A673 (cell line): ENCODE data around the gene MAML3. TPM values are rescaled to one million over a fixed set of nuclear protein-coding genes. Genes with fewer than 3 reads are reported as not detected.

Source experiments
- BruUV-seq: library from RNA; stranded (reverse); fragments of 400-500 nt; replicated peaks from 2 replicates; lab custom pipeline; 2021; lab: Mats Ljungman, UMichigan
- CTCF ChIA-PET: fragments of 300-600 bp; sonication (Branson Sonifier 250); formaldehyde crosslinking; loops from one replicate; lab custom pipeline; 2022; ENCODE audit warnings: antibody characterized with exemption; lab: Charles Lee
- POLR2A ChIA-PET: fragments of 300-600 bp; sonication (Branson Sonifier 250); formaldehyde crosslinking; loops from one replicate; lab custom pipeline; 2022; ENCODE audit warnings: antibody characterized with exemption; ENCODE audit not compliant: low non-redundant PET; lab: Charles Lee
- DNase-seq: peaks from one replicate; pipeline ENCODE4 v3.0.0-alpha.2; 2015; ENCODE audit warnings: low spot score
- H3K27ac ChIP-seq: fragments of 200-600 bp; sonication (generic); 2 replicates; pipeline ENCODE4 v1.5.1; 2016; ENCODE audit warnings: mixed run types, low read depth, mild to moderate bottlenecking, mixed read lengths, antibody characterized with exemption, low read length; ENCODE audit not compliant: poor library complexity, severe bottlenecking
- H3K27me3 ChIP-seq: fragments of 200-600 bp; sonication (generic); replicated peaks from 2 replicates; pipeline ENCODE4 v1.6.1; 2017; ENCODE audit warnings: mixed run types, low read depth, mild to moderate bottlenecking, mixed read lengths, antibody characterized with exemption, low read length; ENCODE audit not compliant: insufficient read depth, poor library complexity
- H3K36me3 ChIP-seq: fragments of 200-600 bp; sonication (generic); 2 replicates; pipeline ENCODE4 v1.6.1; 2016; ENCODE audit warnings: mixed run types, mild to moderate bottlenecking, mixed read lengths, antibody characterized with exemption, low read length; ENCODE audit not compliant: insufficient read depth, poor library complexity, severe bottlenecking
- H3K4me1 ChIP-seq: fragments of 200-600 bp; sonication (generic); 2 replicates; pipeline ENCODE4 v1.6.1; 2017; ENCODE audit warnings: mixed run types, mild to moderate bottlenecking, mixed read lengths, antibody characterized with exemption, low read length; ENCODE audit not compliant: insufficient read depth, poor library complexity, severe bottlenecking
- H3K4me3 ChIP-seq: fragments of 200-600 bp; sonication (generic); 2 replicates; pipeline ENCODE4 v1.5.1; 2016; ENCODE audit warnings: low read depth, mixed run types, mild to moderate bottlenecking, mixed read lengths, low read length; ENCODE audit not compliant: poor library complexity, severe bottlenecking
- H3K9me3 ChIP-seq: fragments of 200-600 bp; sonication (generic); 2 replicates; pipeline ENCODE4 v1.6.1; 2016; ENCODE audit warnings: mixed run types, low read depth, mild to moderate bottlenecking, mixed read lengths, antibody characterized with exemption, low read length; ENCODE audit not compliant: poor library complexity, severe bottlenecking
- CTCF ChIP-seq: fragments of 300-800, 200-600 bp; sonication (generic); conservative IDR thresholded peaks from 2 replicates; pipeline ENCODE4 v1.5.1; 2017; ENCODE audit warnings: low read depth, mild to moderate bottlenecking, antibody characterized with exemption, low read length, moderate library complexity, mixed read lengths
- EZH2 ChIP-seq: fragments of 200-600 bp; sonication (generic); IDR thresholded peaks from 2 replicates; pipeline ENCODE4 v1.6.1; 2017; ENCODE audit warnings: borderline replicate concordance, low read depth, mild to moderate bottlenecking, mixed read lengths, antibody characterized with exemption, low read length; ENCODE audit not compliant: poor library complexity, severe bottlenecking
- intact Hi-C: fragments of 100-400 bp; cut with micrococcal nuclease; formaldehyde crosslinking; loops from one replicate; pipeline ENCODE4 v1.10.0; 2022; ENCODE audit not compliant: unreplicated experiment
- total RNA-seq: library from RNA; stranded (reverse); gene quantifications from 2 replicates; pipeline ENCODE4 v1.2.3, GENCODE V29; 2021

The MAML3 gene
- total RNA-seq, 1 experiment from 2014 or later: 3.7 TPM

DNA sequence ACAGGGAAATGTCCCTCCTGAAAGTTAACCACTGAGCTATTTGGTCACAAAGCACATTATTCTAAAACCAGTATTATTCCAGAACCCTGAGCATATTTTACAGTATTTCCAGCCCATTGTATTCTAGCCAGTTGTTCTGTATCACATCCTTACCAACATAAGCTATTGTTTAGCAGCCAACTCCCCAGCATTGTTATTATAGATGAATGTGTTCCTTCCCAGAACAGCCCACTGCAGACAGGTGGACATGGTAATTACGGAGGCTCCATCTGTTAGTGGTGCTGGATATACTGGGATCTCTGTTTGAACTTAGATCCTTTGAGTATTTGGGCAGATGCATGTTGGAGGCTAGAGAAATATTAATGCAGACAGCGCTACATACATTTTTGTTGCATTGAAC lies 362.3 kb downstream of the MAML3 start:
- DNase-seq: no peak
- Histone ChIP-seq H3K9me3 (no peaks in the 10 kb centered on the region), H3K4me1 (peaks cover 16% of the 10 kb centered on the region), H3K36me3 (no peaks in the 10 kb centered on the region), H3K27me3 (no peaks in the 10 kb centered on the region), H3K27ac (no peak overlapping the region), H3K4me3 (no peak overlapping the region)
- ChIA-PET CTCF (no interaction called here), POLR2A (interaction anchor here (0.6 kb wide), 1 partner anchor 398 kb away, joined by 14 read pairs; no protein-coding TSS in a partner anchor)
- intact Hi-C loops: no loop called here
- no TSS peak for BruUV-seq
- TF ChIP-seq CTCF (no peak), EZH2 (no peak)

GRCh38 chr4:139790291-139790690 lies 363.7 kb downstream of the MAML3 start:
- no peak for DNase-seq
- ChIA-PET CTCF (no interaction called here), POLR2A (no interaction called here)
- no peak overlapping the region for H3K4me3 ChIP-seq
- TF ChIP-seq EZH2 (no peak), CTCF (no peak)
- no TSS peak for BruUV-seq
- intact Hi-C loops: no loop called here
- no peaks in the 10 kb centered on the region for H3K9me3 ChIP-seq
- no peaks in the 10 kb centered on the region for H3K27me3 ChIP-seq
- peaks cover 9% of the 10 kb centered on the region for H3K4me1 ChIP-seq
- no peaks in the 10 kb centered on the region for H3K36me3 ChIP-seq
- no peak overlapping the region for H3K27ac ChIP-seq

- intact Hi-C loops: no loop called here
- TF ChIP-seq CTCF (no peak), EZH2 (no peak)
- Histone ChIP-seq H3K36me3 (no peaks in the 10 kb centered on the region), H3K27ac (no peak overlapping the region), H3K4me3 (no peak overlapping the region), H3K9me3 (no peaks in the 10 kb centered on the region), H3K27me3 (no peaks in the 10 kb centered on the region), H3K4me1 (peaks cover under 1% of the 10 kb centered on the region)
- BruUV-seq: no TSS peak
- ChIA-PET POLR2A (no interaction called here), CTCF (no interaction called here)
- no peak for DNase-seq
Measured at GRCh38 chr4:139789096-139789654, 364.8 kb downstream of the MAML3 start.
